Mesenchymal stem cell (in vitro differentiated cells and primary cell): ENCODE measurements around the gene OVAAL.

Experiments used
- DNase-seq: peaks from one replicate; pipeline ENCODE4 v3.0.0-alpha.2; 2013
- H2AFZ ChIP-seq: one replicate; pipeline ENCODE4 v1.6.1; 2013; ENCODE audit warnings: low read depth, mild to moderate bottlenecking, control low read depth, inconsistent platforms, low read length, moderate library complexity
- H2AK5ac ChIP-seq: 2 replicates; pipeline ENCODE4 v1.6.1; 2013; ENCODE audit warnings: low read length, moderate library complexity, mild to moderate bottlenecking, inconsistent platforms; ENCODE audit not compliant: severe bottlenecking
- H2BK120ac ChIP-seq: one replicate; pipeline ENCODE4 v1.6.1; 2013; ENCODE audit warnings: low read depth, mild to moderate bottlenecking, inconsistent platforms, low read length, moderate library complexity
- H2BK12ac ChIP-seq, 2 experiments: one replicate each; pipeline ENCODE4 v1.6.1; 2013; ENCODE audit warnings: inconsistent platforms in 2 of 2, low read length in 2 of 2, mild to moderate bottlenecking in 2 of 2, moderate library complexity in 2 of 2, control low read depth in 1 of 2
- H2BK15ac ChIP-seq: one replicate; pipeline ENCODE4 v1.6.1; 2013; ENCODE audit warnings: mild to moderate bottlenecking, low read depth, inconsistent platforms; ENCODE audit not compliant: poor library complexity, severe bottlenecking
- H2BK5ac ChIP-seq: 2 replicates; pipeline ENCODE4 v1.6.1; 2013; ENCODE audit warnings: low read depth, mild to moderate bottlenecking, low read length, control low read depth, inconsistent platforms; ENCODE audit not compliant: poor library complexity, severe bottlenecking
- H3K14ac ChIP-seq, 2 experiments: one replicate each; pipeline ENCODE4 v1.6.1; 2013; ENCODE audit warnings: inconsistent platforms in 2 of 2, low read length in 2 of 2, control low read depth in 1 of 2, mild to moderate bottlenecking in 1 of 2, moderate library complexity in 1 of 2
- H3K18ac ChIP-seq, 2 experiments: one replicate each; pipeline ENCODE4 v1.6.1; 2013; ENCODE audit warnings: inconsistent platforms in 2 of 2, low read length in 2 of 2, control low read depth in 1 of 2, low read depth in 1 of 2, mild to moderate bottlenecking in 1 of 2
- H3K23ac ChIP-seq, 2 experiments: one replicate each; pipeline ENCODE4 v1.6.1; 2013; ENCODE audit warnings: inconsistent platforms in 2 of 2, low read length in 2 of 2, mild to moderate bottlenecking in 2 of 2, moderate library complexity in 2 of 2, control low read depth in 1 of 2
- H3K27ac ChIP-seq: 2 replicates; pipeline ENCODE4 v1.5.1; 2013; ENCODE audit warnings: mild to moderate bottlenecking, moderate library complexity, low read length, control low read depth, inconsistent platforms; ENCODE audit not compliant: poor library complexity, severe bottlenecking
- H3K27me3 ChIP-seq, 2 experiments: 2 replicates each; pipeline versions ENCODE4 v1.6.1 to v1.7.0; 2013; ENCODE audit warnings: low read length in 2 of 2, mild to moderate bottlenecking in 2 of 2, moderate library complexity in 2 of 2, control low read depth in 1 of 2, inconsistent platforms in 1 of 2; ENCODE audit not compliant: control insufficient read depth in 1 of 2, insufficient read depth in 1 of 2
- H3K36me3 ChIP-seq, 2 experiments: 2 replicates each; pipeline versions ENCODE4 v1.6.1 to v1.7.0; 2013; ENCODE audit warnings: low read length in 2 of 2, control low read depth in 1 of 2, inconsistent platforms in 1 of 2, low read depth in 1 of 2, mild to moderate bottlenecking in 1 of 2; ENCODE audit not compliant: insufficient read depth in 2 of 2, control insufficient read depth in 1 of 2
- H3K4ac ChIP-seq, 2 experiments: one replicate each; pipeline ENCODE4 v1.6.1; 2013; ENCODE audit warnings: inconsistent platforms in 2 of 2, low read length in 2 of 2, mild to moderate bottlenecking in 2 of 2, moderate library complexity in 2 of 2, control low read depth in 1 of 2, low read depth in 1 of 2
- H3K4me1 ChIP-seq: 2 replicates; pipeline ENCODE4 v1.6.1; 2013; ENCODE audit warnings: low read depth, low read length, control low read depth; ENCODE audit not compliant: control insufficient read depth, insufficient read depth
- H3K4me2 ChIP-seq: 2 replicates; pipeline ENCODE4 v1.6.1; 2013; ENCODE audit warnings: low read length, mild to moderate bottlenecking, inconsistent platforms; ENCODE audit not compliant: poor library complexity, severe bottlenecking
- H3K4me3 ChIP-seq, 2 experiments: 2 replicates each; pipeline versions ENCODE4 v1.5.1 to v1.7.0; 2013; ENCODE audit warnings: low read length in 2 of 2, mild to moderate bottlenecking in 2 of 2, control low read depth in 1 of 2, low read depth in 1 of 2; ENCODE audit not compliant: insufficient read depth in 1 of 2
- H3K79me1 ChIP-seq: replicated peaks from 2 replicates; pipeline ENCODE4 v1.6.1; 2013; ENCODE audit warnings: mild to moderate bottlenecking, control low read depth, low read length, inconsistent platforms; ENCODE audit not compliant: poor library complexity, severe bottlenecking
- H3K9ac ChIP-seq: 2 replicates; pipeline ENCODE4 v1.7.0; 2013; ENCODE audit warnings: mild to moderate bottlenecking, low read length, moderate library complexity
- H3K9me3 ChIP-seq: 2 replicates; pipeline ENCODE4 v1.7.0; 2013; ENCODE audit warnings: mild to moderate bottlenecking, low read length; ENCODE audit not compliant: control insufficient read depth
- H4K8ac ChIP-seq: one replicate; pipeline ENCODE4 v1.6.1; 2013; ENCODE audit warnings: inconsistent platforms, mild to moderate bottlenecking, low read length, moderate library complexity
- H4K91ac ChIP-seq: one replicate; pipeline ENCODE4 v1.6.1; 2013; ENCODE audit warnings: mild to moderate bottlenecking, low read length, inconsistent platforms
- WGBS: methylation state at CpG from one replicate; pipeline ENCODE4 v1.1.7; 2013; ENCODE audit warnings: mixed read lengths; 5-methylcytosine and 5-hydroxymethylcytosine counted together

Gene OVAAL

DNA sequence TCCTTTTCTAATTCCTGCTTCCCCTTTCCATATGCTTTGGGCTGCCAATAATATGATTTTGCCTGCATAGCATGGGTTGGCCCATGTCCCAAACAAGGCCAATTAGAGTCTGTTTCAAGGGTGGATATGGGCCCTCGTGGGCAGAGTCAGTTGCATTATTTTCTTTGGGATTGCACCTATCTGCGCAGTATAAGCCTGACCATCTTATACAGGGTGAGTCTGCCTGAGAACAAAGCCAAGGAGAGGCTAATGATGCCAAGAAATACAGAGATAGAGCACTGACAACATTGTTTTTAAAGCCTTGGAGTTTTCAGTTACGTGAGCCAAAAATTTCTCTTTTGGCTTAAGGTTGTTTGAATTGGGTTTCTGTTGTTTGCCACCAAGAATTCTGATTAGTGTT is 18.6 kb downstream of the OVAAL start:
- H3K9me3 ChIP-seq: no peaks in the 10 kb centered on the region
- H3K23ac ChIP-seq: no peak overlapping the region
- no peak overlapping the region for H2BK120ac ChIP-seq
- peaks cover 3% of the 10 kb centered on the region for H3K4me1 ChIP-seq
- H3K14ac ChIP-seq: no peak overlapping the region
- H2AFZ ChIP-seq: no peak overlapping the region
- H3K4me3 ChIP-seq: no peak overlapping the region
- no peaks in the 10 kb centered on the region for H3K36me3 ChIP-seq
- H3K18ac ChIP-seq: no peak overlapping the region
- no peak overlapping the region for H2BK12ac ChIP-seq
- H3K9ac ChIP-seq: no peak overlapping the region
- DNase-seq: no peak
- no peak overlapping the region for H2AK5ac ChIP-seq
- H3K27me3 ChIP-seq: no peaks in the 10 kb centered on the region
- WGBS: 76% methylated on average over 3 of the region's 3 CpGs
- no peak overlapping the region for H4K8ac ChIP-seq
- H3K79me1 ChIP-seq: no peaks in the 10 kb centered on the region
- no peak overlapping the region for H3K4me2 ChIP-seq
- no peak overlapping the region for H3K4ac ChIP-seq
- no peak overlapping the region for H2BK15ac ChIP-seq
- no peak overlapping the region for H4K91ac ChIP-seq
- no peak overlapping the region for H3K27ac ChIP-seq
- no peak overlapping the region for H2BK5ac ChIP-seq

DNA sequence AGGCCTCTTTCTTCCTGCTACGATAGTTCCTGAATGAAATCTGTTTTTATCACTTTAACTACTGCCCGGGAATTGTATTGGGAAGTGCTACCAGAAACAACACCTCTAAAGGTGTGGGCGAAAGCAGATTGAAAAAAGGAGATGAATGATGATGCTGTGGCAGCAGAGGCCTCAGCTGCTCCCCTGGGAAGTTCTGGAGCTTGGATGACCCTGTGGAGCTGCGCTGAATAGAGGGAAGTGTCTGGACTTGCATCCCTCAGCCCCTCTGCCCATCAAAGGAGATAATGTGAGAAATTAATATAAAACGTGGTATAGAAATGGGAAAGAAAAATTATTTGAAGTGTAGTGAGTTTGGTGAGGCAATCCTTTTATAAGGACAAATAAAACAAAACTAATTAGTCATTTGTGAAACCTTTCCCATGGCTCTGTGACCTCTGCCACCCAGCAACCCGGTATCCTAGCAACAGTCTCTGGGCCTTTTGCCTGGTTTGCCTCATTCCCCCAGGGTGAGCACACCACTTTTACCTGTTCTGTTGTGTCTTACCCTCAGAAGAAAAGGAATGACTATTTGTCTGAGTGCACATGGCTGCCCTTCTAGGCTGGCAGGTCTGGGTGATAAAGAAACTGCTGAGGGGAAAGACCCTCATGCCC is 21.3 kb downstream of the OVAAL start:
- Histone ChIP-seq H2BK15ac (no peak overlapping the region), H3K27ac (no peak overlapping the region), H2BK120ac (no peak overlapping the region), H3K4ac (no peak overlapping the region), H3K9ac (no peak overlapping the region), H3K79me1 (no peaks in the 10 kb centered on the region), H2BK12ac (no peak overlapping the region), H2AK5ac (no peak overlapping the region), H3K4me2 (no peak overlapping the region), H2BK5ac (no peak overlapping the region), H3K9me3 (no peaks in the 10 kb centered on the region), H3K23ac (no peak overlapping the region), H3K4me3 (no peak overlapping the region), H3K4me1 (peaks cover 3% of the 10 kb centered on the region), H2AFZ (no peak overlapping the region), H3K27me3 (no peaks in the 10 kb centered on the region), H4K8ac (no peak overlapping the region), H3K18ac (no peak overlapping the region), H3K36me3 (no peaks in the 10 kb centered on the region), H4K91ac (no peak overlapping the region), H3K14ac (no peak overlapping the region)
- WGBS: 77% methylated on average over 5 of the region's 6 CpGs
- peak; percentile 25 for DNase-seq

DNA sequence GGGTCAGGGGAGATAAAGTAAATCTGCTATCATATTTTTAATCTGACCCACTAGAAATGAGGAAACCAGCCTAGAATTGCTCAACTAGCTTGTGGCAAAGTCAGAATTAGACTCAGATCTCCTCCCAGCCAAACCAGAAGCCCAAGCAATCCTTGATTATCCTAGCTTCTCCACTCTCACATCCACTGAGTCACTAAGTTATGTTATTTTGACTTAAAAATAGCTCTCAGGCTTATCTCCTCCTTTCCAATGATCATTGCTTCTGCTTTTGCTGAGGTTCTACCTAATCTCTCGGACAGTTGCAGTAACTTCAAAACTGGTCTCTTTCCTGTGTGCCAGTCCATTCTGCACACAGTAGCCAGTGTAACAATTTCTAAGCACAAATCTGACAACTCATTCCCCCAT is 22.9 kb downstream of the OVAAL start:
- Histone ChIP-seq H4K8ac (no peak overlapping the region), H3K79me1 (no peaks in the 10 kb centered on the region), H3K9ac (peak overlapping the region; percentile 37), H3K27me3 (no peaks in the 10 kb centered on the region), H3K36me3 (no peaks in the 10 kb centered on the region), H3K4ac (no peak overlapping the region), H3K14ac (no peak overlapping the region), H2BK5ac (no peak overlapping the region), H4K91ac (no peak overlapping the region), H3K23ac (no peak overlapping the region), H3K9me3 (no peaks in the 10 kb centered on the region), H3K4me3 (no peak overlapping the region), H3K4me1 (peaks cover 8% of the 10 kb centered on the region), H3K18ac (no peak overlapping the region), H2AFZ (no peak overlapping the region), H3K4me2 (no peak overlapping the region), H2BK120ac (no peak overlapping the region), H2BK15ac (no peak overlapping the region), H2BK12ac (no peak overlapping the region), H2AK5ac (no peak overlapping the region), H3K27ac (no peak overlapping the region)
- peak; percentile 6 for DNase-seq
- WGBS: 86% methylated on average over 1 of the region's 1 CpG

DNA sequence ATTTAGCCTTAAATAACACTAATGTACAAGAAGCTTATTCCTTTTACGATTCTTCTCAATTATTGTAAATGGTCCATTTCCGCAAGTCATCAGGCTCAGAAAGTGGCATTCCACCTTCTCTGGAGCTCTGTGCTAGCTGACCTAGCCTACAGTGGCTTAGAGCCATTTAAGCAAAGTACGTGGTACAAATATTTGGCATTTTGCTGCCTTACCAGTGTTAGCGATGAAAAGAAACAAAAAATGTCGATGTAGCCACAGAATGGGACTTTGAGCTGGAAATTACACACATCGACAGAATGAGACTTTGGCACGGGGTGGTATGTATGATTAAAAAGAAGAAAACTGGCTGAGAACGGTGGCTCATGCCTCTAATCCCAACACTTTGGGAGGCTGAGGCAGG is 26.1 kb downstream of the OVAAL start:
- Histone ChIP-seq H3K9me3 (peaks cover 9% of the 10 kb centered on the region), H2BK15ac (no peak overlapping the region), H3K4me2 (no peak overlapping the region), H3K36me3 (no peaks in the 10 kb centered on the region), H2BK12ac (no peak overlapping the region), H2AK5ac (peak overlapping the region; percentile 17), H3K23ac (no peak overlapping the region), H3K27me3 (no peaks in the 10 kb centered on the region), H4K91ac (no peak overlapping the region), H3K27ac (no peak overlapping the region), H3K79me1 (no peaks in the 10 kb centered on the region), H3K18ac (no peak overlapping the region), H2BK120ac (no peak overlapping the region), H4K8ac (no peak overlapping the region), H3K4me1 (peaks cover 9% of the 10 kb centered on the region), H2BK5ac (no peak overlapping the region), H3K9ac (peak overlapping the region; percentile 47), H2AFZ (no peak overlapping the region), H3K14ac (no peak overlapping the region), H3K4me3 (no peak overlapping the region), H3K4ac (no peak overlapping the region)
- 96% methylated on average over 7 of the region's 8 CpGs for WGBS
- no peak for DNase-seq
